Muscle of arm (tissue), 12 donors: ENCODE results near the gene SYNE1. TPM values are rescaled to one million over a fixed set of nuclear protein-coding genes. Genes with fewer than 3 reads are reported as not detected.
"Not testable (repeated sequence)": the region's sequence is repeated elsewhere in the genome, so short reads cannot be mapped to it uniquely, and the experiment has no call there.

ENCODE experiments used
- DNase-seq: peaks from one replicate; pipeline ENCODE4 v3.0.0-alpha.2; 2013
- polyA plus RNA-seq, 12 donors: library from polyadenylated mRNA; unstranded; fragments of 120-200 nt; gene quantifications; one replicate each; pipeline ENCODE4 v1.2.1, GENCODE V29; 2013; ENCODE audit not compliant: insufficient read length in 12 of 12

Gene SYNE1
- polyA plus RNA-seq, 12 donors: 56.3 to 139 (median 100) TPM; not detected in 1

DNA sequence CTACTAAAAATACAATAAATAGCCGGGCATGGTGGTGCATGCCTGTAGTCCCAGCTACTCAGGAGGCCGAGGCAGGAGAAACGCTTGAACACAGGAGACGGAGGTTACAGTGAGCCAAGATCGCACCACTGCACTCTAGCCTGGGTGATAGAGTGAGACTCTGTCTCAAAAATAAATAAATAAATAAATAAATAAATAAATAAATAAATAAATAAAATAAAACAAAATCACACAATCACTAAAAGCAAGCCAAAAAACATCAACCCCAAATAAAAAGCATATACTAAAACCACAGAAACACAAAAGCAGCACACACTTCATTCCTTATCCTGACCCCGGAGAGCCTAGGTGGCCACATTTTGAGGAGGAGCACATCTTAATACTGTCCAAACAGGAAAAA is 498.8 kb downstream of the SYNE1 start:
- DNase-seq: not testable (repeated sequence)

DNA sequence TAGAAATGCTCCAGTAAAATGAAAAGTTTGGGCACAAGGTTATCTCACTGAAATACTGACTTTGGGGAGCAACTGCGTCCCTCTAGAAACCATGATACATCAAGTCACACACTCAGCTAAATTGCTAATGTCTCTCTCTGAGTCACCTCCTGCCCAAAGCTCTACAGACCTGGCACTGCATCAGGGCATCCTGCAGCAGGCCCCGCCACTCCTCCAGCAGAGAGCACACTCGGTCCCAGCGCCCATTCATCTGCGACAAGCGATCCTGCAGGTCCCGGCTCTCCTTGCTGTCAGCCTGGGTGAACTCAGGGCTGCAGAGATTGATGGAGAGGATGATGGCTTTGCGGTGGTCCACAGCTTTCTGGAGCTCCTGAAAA is 500.7 kb downstream of the SYNE1 start:
- no peak for DNase-seq

DNA sequence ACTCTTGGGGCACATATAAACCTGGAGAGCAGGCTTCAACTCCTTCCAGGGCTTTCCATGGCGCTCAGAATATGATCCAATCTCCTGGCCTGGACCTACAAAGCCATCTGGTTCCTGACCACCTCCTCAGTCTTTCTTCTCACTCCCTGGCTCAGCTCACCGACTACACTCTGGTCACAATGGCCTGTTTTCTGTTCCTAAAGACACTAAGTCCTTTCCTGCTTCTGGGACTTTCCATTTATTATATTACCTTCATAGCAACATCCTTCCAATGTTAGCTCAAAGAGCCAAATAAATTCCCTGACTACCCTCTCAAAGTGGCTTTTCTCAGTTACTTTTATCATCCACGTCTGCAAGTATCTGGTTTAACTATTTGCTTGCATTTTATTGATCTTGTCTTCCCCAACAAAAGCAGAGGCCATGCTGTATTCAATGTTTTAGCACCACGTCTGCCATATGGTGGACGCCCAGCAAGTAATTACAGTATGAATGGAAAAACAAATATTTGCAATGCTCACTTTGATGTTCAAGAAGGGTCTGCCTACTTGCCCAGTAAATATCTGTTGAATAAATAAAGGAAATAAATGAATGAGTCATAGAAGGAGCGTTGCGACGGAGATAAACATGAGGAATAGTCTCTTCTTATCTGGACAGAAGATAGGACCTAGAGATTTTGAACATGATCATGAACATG is 501.3 kb downstream of the SYNE1 start:
- DNase-seq: no peak

- DNase-seq: no peak
Measured at GRCh38 chr6:152130441-152130840, 506.7 kb downstream of the SYNE1 start.

GRCh38 chr6:152129691-152130151 is 507.4 kb downstream of the SYNE1 start:
- no peak for DNase-seq

DNA sequence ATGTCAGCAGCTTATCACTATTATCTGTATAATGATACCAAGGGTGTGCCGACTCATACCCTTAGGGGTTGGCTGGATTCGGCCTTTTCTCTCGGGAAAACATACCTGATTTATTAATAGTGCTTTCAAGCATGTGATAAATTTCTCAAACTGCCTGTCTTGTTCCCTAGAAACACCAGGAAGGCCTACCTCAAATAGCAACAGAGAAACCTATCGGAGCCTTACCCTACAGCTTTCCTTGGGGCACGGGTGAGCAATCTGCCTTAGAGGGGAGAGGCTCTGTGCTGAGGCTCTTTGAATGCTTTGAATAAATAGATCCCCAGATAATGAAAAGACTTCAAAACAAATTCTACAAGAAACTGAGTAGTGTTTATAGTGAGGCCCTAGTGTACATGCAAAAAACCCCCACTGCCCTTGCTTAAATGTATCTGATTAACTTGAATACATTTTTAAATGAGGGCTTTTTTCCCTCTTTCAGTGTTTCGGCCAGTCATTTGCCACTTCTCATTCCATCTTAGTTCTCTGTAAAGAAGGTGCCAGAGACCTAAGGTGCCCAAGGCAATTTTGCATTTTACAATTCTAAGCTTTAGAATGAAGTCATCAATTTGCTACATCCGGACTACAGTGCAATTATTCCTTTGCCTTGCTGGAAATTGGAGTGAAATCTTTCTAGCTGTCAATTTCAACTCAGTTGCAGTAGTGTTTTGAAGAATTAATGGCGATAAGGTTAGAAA is 509.6 kb downstream of the SYNE1 start:
- DNase-seq: no peak

- DNase-seq: no peak
Measured at GRCh38 chr6:152124429-152125074, 512.6 kb downstream of the SYNE1 start.

DNA sequence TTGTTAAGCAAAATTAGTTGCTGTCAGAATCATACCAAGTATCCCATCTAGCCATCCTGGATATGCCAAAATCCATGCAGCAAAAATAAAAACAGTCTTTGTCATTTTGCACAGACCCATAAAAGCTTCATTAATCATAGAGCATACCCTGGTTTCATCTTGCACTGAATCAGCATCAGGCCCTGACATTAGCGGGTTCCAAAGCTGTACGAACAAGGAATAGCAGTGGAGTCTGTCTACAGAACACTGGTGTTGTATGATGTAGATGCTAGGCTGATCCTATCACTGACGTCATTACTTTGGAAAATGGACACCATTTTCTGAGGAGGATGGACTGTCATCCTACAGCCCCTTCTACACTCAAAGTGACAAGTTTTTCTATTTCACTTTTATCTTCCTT is 514.1 kb downstream of the SYNE1 start:
- DNase-seq: no peak

DNA sequence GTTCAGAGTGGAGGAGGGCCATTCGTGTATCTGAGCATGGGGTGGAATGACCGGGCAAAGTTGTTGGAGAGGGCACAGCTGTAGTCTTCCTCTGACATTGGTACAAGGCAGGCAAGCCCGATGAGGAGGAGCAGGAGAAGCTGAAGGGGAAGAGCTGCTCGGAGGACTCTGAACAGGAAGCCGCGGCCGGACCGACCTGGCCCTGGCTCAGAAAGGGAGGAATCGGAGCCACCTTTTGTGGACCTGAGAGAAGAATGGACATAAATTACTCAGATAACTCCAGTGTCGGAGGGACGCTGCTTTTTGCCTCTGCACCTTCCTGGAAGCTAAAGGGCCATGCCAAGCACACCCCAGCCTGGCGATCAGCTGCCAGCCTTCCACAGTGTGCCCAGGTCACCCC is 514.7 kb downstream of the SYNE1 start:
- DNase-seq: no peak

DNA sequence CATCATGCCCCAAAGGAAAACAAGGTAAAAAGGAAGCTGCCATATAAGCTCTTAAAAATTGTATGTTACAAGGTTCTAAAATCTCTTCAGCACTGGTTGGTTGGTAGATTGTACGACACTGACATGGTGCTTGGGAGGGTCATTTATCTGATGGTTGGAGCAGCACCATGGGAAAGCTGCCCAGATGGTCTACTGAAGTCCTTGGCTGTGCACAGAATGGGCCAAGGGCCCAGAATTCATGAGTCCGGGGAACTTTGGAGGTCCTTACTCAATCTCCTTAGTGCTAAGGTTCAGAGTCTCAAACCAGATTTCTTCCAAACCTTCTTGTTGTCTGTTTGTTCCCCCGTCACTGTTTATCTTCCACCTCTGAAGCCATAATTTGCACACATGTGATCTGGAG is 515.3 kb downstream of the SYNE1 start:
- no peak for DNase-seq

DNA sequence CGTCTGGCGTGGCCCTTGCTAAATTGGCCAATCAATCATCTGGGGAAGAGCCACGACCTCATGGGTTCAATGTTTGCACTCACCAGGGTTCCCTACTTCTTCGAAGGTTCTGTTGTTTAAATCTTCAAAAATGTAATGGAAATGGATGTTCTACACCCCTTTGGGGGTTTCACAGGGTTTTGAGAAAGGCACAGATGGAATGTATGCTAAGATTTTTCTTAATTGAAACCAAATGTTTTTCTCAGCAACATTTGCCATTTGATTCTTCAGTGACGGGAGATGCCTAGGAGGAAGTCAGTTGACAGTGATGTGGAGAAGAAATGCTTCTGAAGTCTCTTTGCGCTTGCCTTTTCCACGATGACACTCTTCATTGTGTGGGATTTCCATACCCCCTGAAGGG is 517.3 kb downstream of the SYNE1 start:
- DNase-seq: no peak

DNA sequence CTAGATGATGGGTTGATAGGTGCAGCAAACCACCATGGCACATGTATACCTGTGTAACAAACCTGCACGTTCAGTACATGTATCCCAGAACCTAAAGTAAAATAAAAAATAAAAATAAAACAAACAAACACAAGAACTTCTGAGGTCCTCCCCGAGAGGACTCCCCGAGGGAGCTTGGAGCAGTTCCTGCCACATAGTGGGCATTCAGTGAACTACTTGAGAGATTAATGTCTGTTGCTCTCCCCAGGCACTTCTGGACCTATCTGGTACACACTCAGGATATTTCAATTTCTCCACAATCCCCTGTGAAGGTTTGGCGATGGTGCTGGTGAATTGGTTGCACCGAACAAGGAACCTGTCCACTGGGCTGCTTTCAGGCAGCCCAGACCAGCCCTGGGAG is 518.5 kb downstream of the SYNE1 start:
- no peak for DNase-seq

GRCh38 chr6:152118224-152118623 is 518.9 kb downstream of the SYNE1 start:
- no peak for DNase-seq

DNA sequence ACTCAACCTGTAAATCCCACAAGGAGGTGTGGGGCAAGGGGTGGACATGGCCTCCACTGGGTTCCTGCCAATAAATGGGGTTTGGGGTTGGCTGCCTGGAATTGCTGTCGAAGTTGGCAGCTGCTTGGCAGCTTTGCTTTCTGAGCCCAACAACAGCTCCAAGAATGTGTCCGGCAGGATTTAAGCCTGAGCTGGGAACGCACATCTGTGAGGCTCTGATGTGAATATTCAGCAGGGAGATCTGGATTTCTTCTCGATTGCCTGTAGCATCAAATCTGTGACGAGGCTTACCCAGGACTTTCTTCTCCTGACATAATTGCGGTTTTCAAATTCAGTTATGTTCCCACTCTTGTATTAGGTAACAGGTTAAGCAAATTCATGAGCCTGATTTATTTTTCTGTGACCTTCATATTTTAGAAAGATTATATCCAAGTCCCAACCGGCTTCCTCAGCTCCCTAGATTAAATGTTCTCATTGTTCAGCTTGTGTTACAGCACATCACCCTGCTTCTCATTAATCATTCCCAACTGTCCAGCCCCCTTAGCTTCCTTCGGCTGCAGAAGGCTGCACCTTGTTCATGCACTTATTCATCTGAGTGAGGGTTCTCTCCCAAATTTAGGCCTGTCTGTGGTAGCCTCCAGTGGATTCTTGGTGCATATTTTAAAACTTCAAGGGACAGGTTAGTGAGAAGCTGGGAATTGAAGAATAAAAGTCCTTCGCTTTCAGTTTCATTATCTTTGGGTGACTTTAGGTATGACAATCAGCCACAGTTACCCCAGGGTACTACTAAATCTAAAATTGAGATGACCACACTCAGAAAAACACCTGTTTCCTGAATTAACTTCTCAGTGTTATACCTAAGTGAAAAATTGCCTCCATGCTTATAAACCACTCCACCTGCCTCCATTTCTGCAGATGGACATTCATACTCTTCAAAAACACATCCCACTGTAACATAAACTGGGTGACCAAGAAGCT is 519.7 kb downstream of the SYNE1 start:
- DNase-seq: no peak

DNA sequence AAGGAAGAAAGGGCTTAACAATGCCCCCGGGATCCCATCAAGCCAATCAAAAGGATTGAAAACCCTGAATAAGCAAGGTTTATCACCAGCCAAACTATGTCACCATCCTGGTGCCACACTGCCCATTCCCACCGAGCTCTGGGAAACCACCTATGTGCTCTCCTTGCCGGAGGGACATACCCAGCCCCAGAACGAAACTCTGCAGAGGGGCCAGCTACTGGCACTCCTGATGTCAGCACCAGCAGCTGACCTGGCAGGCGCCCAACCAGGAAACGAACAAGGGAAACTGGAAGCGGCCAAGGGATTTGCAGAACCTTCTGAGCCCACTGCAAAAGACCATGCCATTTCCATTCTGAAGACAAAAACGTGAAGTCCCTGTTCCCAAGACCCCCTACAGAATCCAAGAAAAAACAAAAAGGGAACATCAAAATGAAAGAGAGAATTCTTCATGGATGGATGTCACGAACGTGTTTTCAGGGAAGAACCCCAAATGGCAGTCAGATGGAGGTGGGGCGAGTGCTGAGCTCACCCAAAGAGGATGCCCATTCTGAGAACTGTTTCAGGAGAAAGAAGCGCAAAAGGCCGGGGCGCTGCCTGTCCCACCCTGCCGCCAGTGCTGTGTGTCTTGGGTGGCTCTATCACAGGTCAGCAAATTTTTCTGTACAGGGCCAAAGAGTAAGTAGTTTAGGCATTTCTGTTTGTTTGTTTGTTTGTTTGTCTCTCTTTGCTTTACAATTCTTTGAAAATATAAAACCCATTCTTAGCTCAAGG is 524.5 kb downstream of the SYNE1 start:
- no peak for DNase-seq

DNA sequence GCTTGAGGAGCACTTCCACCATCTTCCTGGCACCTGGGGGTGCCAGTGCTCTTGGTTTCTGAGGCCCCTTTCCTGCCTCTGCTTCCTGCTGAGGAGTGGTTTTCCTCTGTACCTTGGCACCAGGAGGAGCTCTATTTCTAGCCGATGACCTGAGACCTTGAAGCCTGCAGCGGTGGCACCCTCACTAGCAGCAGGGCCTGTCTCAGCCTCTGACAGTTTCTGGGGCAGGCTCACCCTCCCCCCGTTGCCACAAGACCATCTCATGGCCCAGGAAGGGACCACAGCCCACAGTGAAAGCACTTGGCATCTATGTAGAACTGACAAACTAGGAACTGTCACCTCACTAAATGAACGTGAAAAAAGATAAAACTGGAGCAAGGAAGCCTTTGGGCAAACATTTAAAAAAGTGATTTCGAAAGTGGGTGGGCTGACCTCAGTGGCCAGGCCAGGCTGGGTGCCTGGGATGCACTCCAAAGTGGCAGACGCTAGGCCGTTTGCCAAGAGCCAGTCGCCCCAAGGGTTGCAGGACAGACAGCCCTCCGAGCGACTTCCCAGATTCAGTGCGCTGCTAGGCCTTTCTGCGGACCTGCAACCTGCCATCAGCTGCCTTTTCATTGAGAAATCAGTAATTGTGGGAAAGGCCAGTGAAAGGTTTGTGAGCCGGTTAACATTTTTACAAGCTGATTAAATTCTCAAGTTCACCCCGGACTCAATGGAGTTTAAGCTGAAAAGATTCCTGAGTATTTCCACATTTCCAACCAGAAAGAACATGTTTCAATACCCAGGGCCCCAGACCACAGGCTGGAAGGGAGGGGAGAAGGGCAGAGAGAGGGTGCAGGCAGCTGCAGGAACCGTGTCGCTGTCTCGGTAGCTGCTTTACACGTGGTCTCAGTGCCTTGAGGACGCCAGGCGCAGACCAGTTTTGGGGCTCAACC is 526.0 kb downstream of the SYNE1 start:
- no peak for DNase-seq

DNA sequence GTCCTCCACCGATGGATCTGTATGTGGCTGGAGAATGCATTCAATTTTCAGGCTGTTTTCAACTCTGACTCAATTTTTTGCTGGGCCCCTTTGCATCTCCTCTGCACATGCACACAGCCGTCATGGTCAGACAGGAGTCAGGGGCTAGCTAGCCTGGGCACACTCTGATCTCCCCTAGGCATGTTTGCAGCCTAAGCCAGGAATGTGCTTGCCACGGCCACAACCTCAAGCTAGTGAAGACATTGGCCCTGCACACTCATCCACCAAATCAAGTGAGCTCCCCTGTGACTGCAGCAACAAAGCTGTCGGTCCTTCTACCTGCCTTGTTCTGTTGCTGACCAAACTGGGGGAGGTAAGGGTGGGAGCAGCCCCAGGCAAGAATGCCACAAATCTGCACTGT is 529.2 kb downstream of the SYNE1 start:
- no peak for DNase-seq

- no peak for DNase-seq
Measured at GRCh38 chr6:152100183-152100618, 537.0 kb downstream of the SYNE1 start.

GRCh38 chr6:152099446-152100182 is 537.5 kb downstream of the SYNE1 start:
- DNase-seq: no peak
